HG03565 (cell line): Measurements from ENCODE around the gene OMP.
"Not testable (repeated sequence)": the region's sequence is repeated elsewhere in the genome, so short reads cannot be mapped to it uniquely, and the experiment has no call there.

Experiments used
- ATAC-seq: cut with Tn5 transposase; IDR thresholded peaks from one replicate; pipeline ENCODE4 v1.9.1; 2021; ENCODE audit warnings: mild to moderate bottlenecking, moderate library complexity; ENCODE audit not compliant: unreplicated experiment

Gene OMP

GRCh38 chr11:77085652-77086051 is 17.0 kb upstream of the OMP start:
- ATAC-seq = no peak

- ATAC-seq = no peak
These were observed 15.8 kb upstream of the OMP start for GRCh38 chr11:77086521-77087472.

GRCh38 chr11:77087723-77088225 is 14.9 kb upstream of the OMP start:
- ATAC-seq = no peak

- no peak for ATAC-seq
These were observed 14.2 kb upstream of the OMP start for GRCh38 chr11:77088236-77089003.

- ATAC-seq = no peak
These were observed 13.6 kb upstream of the OMP start for GRCh38 chr11:77089004-77089545.

- ATAC-seq = no peak
These were observed 12.6 kb upstream of the OMP start for GRCh38 chr11:77090046-77090372.

- no peak for ATAC-seq
These were observed 12.1 kb upstream of the OMP start for GRCh38 chr11:77090373-77091111.

GRCh38 chr11:77091146-77091940 is 11.3 kb upstream of the OMP start:
- ATAC-seq = no peak

GRCh38 chr11:77092382-77092781 is 10.3 kb upstream of the OMP start:
- ATAC-seq = no peak

- no peak for ATAC-seq
These were observed 9.4 kb upstream of the OMP start for GRCh38 chr11:77093056-77093891.

GRCh38 chr11:77093987-77094840 is 8.4 kb upstream of the OMP start:
- no peak for ATAC-seq

GRCh38 chr11:77094841-77095365 is 7.7 kb upstream of the OMP start:
- no peak for ATAC-seq

- ATAC-seq = no peak
These were observed 6.8 kb upstream of the OMP start for GRCh38 chr11:77095551-77096490.

- ATAC-seq = no peak
These were observed 6.0 kb upstream of the OMP start for GRCh38 chr11:77096591-77097019.

GRCh38 chr11:77097180-77097579 is 5.5 kb upstream of the OMP start:
- ATAC-seq = not testable (repeated sequence)

GRCh38 chr11:77100166-77101042 is 2.2 kb upstream of the OMP start:
- ATAC-seq = no peak
